ENCODE measurements around the gene BCAP29.
"Not testable (repeated sequence)": the region's sequence is repeated elsewhere in the genome, so short reads cannot be mapped to it uniquely, and the experiment has no call there.

Gene BCAP29

GRCh38 chr7:107579885-107580715 lies at the start of gene BCAP29:
Gene BCAP29, plus strand, starts transcription at chr7:107580246. Its CDS starts 527 bp downstream, at chr7:107580773.
- peak; percentile 74 for DNase-seq (ENCODE audit: low read depth)

GRCh38 chr7:107530751-107531150 lies 49.3 kb upstream of the BCAP29 start:
- DNase-seq (ENCODE audit: low read depth) = no peak

GRCh38 chr7:107534139-107534538 lies 45.9 kb upstream of the BCAP29 start:
- no peak for DNase-seq (ENCODE audit: low read depth)

- DNase-seq (ENCODE audit: low read depth) = not testable (repeated sequence)
Measured at GRCh38 chr7:107537228-107537627, 42.8 kb upstream of the BCAP29 start.

GRCh38 chr7:107538001-107538400 lies 42.0 kb upstream of the BCAP29 start:
- no peak for DNase-seq (ENCODE audit: low read depth)

- DNase-seq (ENCODE audit: low read depth) = no peak
Measured at GRCh38 chr7:107543338-107543993, 36.6 kb upstream of the BCAP29 start.

- DNase-seq (ENCODE audit: low read depth) = no peak
Measured at GRCh38 chr7:107544848-107545591, 35.0 kb upstream of the BCAP29 start.

- peak; percentile 15 for DNase-seq (ENCODE audit: low read depth)
Measured at GRCh38 chr7:107551936-107552335, 28.1 kb upstream of the BCAP29 start.

- DNase-seq (ENCODE audit: low read depth) = no peak
Measured at GRCh38 chr7:107555893-107556292, 24.2 kb upstream of the BCAP29 start.

- DNase-seq (ENCODE audit: low read depth) = peak; percentile 72
Measured at GRCh38 chr7:107559864-107560263, 20.2 kb upstream of the BCAP29 start.

- DNase-seq (ENCODE audit: low read depth) = peak; percentile 64
Measured at GRCh38 chr7:107560898-107561516, 19.0 kb upstream of the BCAP29 start.

- no peak for DNase-seq (ENCODE audit: low read depth)
Measured at GRCh38 chr7:107563081-107563774, 16.8 kb upstream of the BCAP29 start.

GRCh38 chr7:107563775-107564552 lies 16.1 kb upstream of the BCAP29 start, which contains the start of the genes COG5 and DUS4L:
Gene COG5, minus strand, starts transcription at chr7:107563920. Its CDS starts 24 bp downstream, at chr7:107563896.
Gene DUS4L, plus strand, starts transcription at chr7:107563971. Its CDS starts 3,100 bp downstream, at chr7:107567071.
- peak; percentile 82 for DNase-seq (ENCODE audit: low read depth)

- DNase-seq (ENCODE audit: low read depth) = peak; percentile 94
Measured at GRCh38 chr7:107564553-107565298, 15.3 kb upstream of the BCAP29 start.

GRCh38 chr7:107570298-107570697 lies 9.7 kb upstream of the BCAP29 start:
- DNase-seq (ENCODE audit: low read depth) = no peak

- DNase-seq (ENCODE audit: low read depth) = no peak
Measured at GRCh38 chr7:107573537-107573936, 6.5 kb upstream of the BCAP29 start.

- no peak for DNase-seq (ENCODE audit: low read depth)
Measured at GRCh38 chr7:107579554-107579884, 527 bp upstream of the BCAP29 start.

- DNase-seq (ENCODE audit: low read depth) = no peak
Measured at GRCh38 chr7:107580716-107581383, 804 bp downstream of the BCAP29 start.

GRCh38 chr7:107581387-107582013 lies 1.5 kb downstream of the BCAP29 start:
- DNase-seq (ENCODE audit: low read depth) = no peak

Measured in ELR (cell line).